Stimulated activated naive B cell treated with anti-CD40 and anti-IgM and Interleukin-4, amounts not matched to agents 10 μg/mL and 1 μg/mL and 100 μg/mL, for 72 hours (primary cell): ENCODE measurements around the gene HTT-AS.

ENCODE experiments used
- ATAC-seq, 2 donors: fragments of 150-1000 bp; cut with Tn5 transposase; replicated peaks; 2 replicates each; pipeline ENCODE4 v1.10.0; 2021; ENCODE audit warnings: moderate library complexity in 1 of 2
- DNase-seq: peaks from one replicate; pipeline ENCODE4 v3.0.0; 2021
- H3K27ac Mint-ChIP-seq: one replicate; pipeline ENCODE4 v1.8.0; 2022; ENCODE audit warnings: mild to moderate bottlenecking, mixed read lengths
- H3K27me3 Mint-ChIP-seq, 2 donors: one replicate each; pipeline ENCODE4 v1.8.0; 2022; ENCODE audit warnings: mixed read lengths in 2 of 2
- H3K36me3 Mint-ChIP-seq, 2 donors: one replicate each; pipeline ENCODE4 v1.8.0; 2022; ENCODE audit warnings: mixed read lengths in 2 of 2, mild to moderate bottlenecking in 1 of 2
- H3K4me1 Mint-ChIP-seq, 2 donors: one replicate each; pipeline ENCODE4 v1.8.0; 2022; ENCODE audit warnings: mixed read lengths in 2 of 2, mild to moderate bottlenecking in 1 of 2
- H3K4me3 Mint-ChIP-seq, 2 donors: one replicate each; pipeline ENCODE4 v1.8.0; 2022; ENCODE audit warnings: mild to moderate bottlenecking in 2 of 2, mixed read lengths in 2 of 2, moderate library complexity in 1 of 2
- H3K9me3 Mint-ChIP-seq, 2 donors: one replicate each; pipeline ENCODE4 v1.8.0; 2022; ENCODE audit warnings: mixed read lengths in 2 of 2, mild to moderate bottlenecking in 1 of 2

The HTT-AS gene

DNA sequence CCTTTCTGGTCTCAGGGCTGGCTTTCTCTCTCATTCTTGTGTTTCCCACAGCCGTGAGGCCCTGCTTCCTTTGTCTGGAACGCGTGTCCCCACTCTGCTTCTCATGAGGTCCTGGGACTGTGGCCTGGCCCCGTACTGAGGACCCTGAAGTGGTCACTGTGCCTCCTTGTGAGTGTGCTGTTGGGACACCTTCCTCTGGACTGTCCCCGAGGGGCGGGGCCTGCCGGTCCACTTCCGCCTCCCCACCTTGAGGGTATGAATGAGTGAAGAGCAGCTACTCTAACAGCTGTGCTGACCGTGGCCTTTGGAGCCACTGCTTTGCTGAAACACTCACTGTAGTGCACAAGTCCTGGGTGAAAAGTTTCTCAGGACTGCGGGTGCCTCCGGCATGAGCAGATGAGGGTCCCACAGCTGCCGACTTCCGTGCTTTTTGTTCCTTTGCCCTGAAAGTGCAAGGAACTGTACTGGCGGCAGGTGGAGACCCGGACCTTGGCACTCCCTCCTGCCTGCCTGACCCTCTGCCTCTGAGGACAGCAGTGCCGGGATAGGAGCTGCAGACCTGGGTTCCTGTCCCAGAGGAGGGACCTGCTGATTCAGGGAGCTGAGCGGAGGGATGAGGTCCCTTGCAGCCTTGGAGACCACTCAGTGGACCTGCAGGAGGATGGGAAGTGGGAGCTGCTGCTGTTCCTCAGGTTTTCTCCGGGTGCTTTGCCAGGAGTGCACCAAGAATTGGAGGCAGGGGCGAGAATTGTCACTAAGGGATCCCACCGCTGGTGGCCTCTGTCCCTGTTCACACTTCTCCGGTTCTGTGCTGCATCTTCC, 38.0 kb downstream of the HTT-AS start:
- ATAC-seq (no peak), DNase-seq (no peak)
- Mint-ChIP-seq H3K27me3 (no peaks in the 10 kb centered on the region), H3K4me3 (no peak overlapping the region), H3K27ac (no peak overlapping the region), H3K9me3 (no peaks in the 10 kb centered on the region), H3K36me3 (peaks cover 0 to 1% of the 10 kb centered on the region in 2 donors), H3K4me1 (peaks cover 21 to 44% of the 10 kb centered on the region in 2 donors)

DNA sequence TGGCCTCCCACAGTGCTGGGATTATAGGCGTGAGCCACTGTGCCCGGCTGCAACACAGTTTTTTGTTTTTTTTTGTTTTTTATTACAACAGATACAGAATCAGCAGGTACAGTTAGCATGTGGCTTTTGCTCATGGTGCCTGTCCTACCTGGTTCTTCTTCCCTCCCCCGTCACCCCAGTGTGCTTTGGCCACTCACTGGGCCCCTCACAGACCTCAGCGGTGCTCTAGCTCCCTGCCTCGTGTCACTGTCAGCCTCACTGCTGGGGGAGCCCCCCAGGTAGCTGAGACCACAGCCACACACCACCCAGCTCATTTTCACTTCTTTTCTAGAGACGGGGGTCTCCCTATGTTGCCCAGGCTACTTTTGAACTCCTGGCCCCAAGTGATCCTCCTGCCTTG, 38.7 kb downstream of the HTT-AS start:
- Mint-ChIP-seq H3K36me3 (no peaks in the 10 kb centered on the region), H3K4me1 (peaks cover 19 to 39% of the 10 kb centered on the region in 2 donors), H3K9me3 (no peaks in the 10 kb centered on the region), H3K27ac (no peak overlapping the region), H3K4me3 (no peak overlapping the region), H3K27me3 (no peaks in the 10 kb centered on the region)
- ATAC-seq (no peak), DNase-seq (no peak)

DNA sequence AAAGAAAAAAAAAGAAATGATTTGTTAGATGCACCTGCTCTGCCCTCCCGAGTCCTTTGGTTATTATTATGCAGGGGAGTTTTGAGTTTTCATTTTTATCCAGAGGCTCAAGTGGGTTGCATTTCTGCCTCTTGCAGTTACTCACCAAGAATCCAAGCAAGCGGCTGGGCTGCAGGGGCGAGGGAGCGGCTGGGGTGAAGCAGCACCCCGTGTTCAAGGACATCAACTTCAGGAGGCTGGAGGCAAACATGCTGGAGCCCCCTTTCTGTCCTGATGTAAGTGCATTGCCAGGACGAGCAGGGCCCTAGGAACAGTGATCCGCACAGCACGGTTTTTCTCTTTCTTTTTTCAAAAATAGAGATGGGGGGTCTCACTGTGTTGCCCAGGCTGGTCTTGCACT, 39.1 kb downstream of the HTT-AS start:
- DNase-seq (no peak), ATAC-seq (no peak)
- Mint-ChIP-seq H3K36me3 (no peaks in the 10 kb centered on the region), H3K4me1 (peaks cover 16 to 34% of the 10 kb centered on the region in 2 donors), H3K4me3 (no peak overlapping the region), H3K27ac (no peak overlapping the region), H3K27me3 (no peaks in the 10 kb centered on the region), H3K9me3 (no peaks in the 10 kb centered on the region)

DNA sequence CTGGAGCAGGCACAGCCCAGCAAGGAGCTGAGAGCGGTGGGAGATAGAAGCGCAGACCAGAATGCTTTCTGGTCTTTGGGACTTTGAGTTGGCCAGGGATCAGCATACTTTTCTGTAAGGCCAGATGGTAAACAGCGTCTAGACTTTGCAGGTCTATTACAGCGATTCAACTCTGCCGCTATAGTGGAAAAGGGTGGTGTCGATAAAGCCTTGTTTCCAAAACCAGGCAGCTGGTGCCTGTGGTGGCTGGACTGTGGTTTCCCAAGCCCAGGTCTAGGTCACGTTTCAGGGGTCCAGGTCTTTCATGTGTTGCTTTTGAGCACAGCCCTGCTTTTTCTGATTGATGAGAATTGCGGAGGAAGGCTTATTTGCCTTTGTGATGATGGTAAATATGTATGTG, 40.1 kb downstream of the HTT-AS start:
- Mint-ChIP-seq H3K27ac (no peak overlapping the region), H3K36me3 (no peaks in the 10 kb centered on the region), H3K4me3 (no peak overlapping the region), H3K27me3 (no peaks in the 10 kb centered on the region), H3K9me3 (no peaks in the 10 kb centered on the region), H3K4me1 (peaks cover 16 to 28% of the 10 kb centered on the region in 2 donors)
- no peak for ATAC-seq
- DNase-seq: no peak

DNA sequence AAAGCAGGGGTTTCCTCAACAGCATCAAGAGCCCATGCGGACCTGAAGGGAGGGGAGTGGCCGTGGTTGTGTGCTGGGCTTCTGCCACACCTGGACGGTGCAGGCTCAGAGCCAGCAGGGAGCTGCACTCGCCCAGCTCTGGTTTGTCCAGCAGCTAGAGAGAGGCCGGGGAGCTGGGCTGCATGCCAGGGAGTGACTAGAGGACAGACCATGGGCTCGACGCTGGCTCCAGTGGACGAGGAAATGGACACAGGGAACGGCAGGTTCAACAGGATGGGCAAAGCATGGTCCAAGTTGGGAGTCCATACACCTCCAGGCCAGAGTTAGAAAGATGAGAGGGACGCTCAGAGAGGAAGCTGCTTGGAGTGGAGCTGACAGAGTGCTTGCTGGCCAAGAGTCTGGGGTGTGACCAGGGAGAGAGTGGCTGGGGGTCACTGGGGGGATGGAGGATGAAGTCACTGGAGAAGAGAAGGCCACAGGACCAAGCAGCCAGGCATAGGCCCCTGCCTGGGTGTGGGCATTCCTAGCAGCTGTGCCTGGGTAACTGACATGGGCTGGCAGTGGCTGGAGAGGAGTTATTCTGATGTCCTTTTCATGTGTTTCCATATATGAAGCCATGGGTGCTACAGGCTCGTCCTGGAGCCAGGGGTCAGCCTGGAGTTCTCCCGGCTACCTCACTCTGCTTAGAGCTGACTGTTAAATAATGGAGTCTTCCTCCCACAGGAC, 42.8 kb downstream of the HTT-AS start:
- Mint-ChIP-seq H3K9me3 (no peaks in the 10 kb centered on the region), H3K4me3 (no peak overlapping the region), H3K27me3 (no peaks in the 10 kb centered on the region), H3K36me3 (no peaks in the 10 kb centered on the region), H3K4me1 (peaks cover 5 to 7% of the 10 kb centered on the region in 2 donors), H3K27ac (no peak overlapping the region)
- ATAC-seq: no peak
- DNase-seq: no peak

DNA sequence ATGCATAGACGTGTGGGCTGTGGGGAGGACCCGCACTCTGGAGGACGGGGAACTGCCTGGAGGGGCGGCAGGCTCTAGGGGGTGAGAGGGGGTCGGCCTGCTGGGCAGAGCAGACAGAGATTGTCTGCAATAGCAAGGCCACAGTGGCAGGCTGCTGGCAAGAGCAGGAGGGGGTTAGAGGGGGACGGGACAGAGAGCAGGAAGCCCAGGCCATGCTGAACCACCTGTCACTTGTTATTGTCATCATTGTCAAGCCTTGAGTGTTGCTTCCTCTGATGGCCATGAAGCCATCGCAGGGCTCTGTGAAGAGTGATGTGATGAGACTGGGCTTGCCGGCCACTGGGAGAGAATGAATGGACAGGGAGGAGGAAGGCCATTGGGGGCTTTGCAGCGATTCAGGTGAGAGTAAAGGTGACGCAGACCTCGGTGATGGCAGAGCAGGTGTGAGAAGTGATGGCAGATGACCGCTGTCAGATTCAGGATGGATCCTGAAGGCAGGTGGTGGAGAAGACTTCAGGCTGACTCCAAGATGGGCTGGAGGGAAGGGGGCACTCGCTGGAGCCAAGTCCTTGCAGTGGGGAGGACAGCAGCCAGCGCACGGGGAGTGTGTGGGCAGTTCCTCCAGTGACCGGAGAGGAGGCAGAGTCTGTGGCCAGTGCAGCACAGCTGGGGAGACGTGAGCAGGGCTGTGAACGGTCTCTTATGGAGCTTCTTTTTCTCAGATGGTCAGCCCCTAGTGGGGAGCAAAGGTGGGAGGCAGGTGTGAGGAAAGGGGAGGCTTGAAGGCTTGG, 43.6 kb downstream of the HTT-AS start:
- H3K9me3 Mint-ChIP-seq: no peaks in the 10 kb centered on the region
- ATAC-seq (no peak), DNase-seq (no peak)
- no peak overlapping the region for H3K27ac Mint-ChIP-seq
- H3K36me3 Mint-ChIP-seq: no peaks in the 10 kb centered on the region
- H3K4me3 Mint-ChIP-seq: no peak overlapping the region
- peaks cover 5 to 7% of the 10 kb centered on the region in 2 donors for H3K4me1 Mint-ChIP-seq
- no peaks in the 10 kb centered on the region for H3K27me3 Mint-ChIP-seq

DNA sequence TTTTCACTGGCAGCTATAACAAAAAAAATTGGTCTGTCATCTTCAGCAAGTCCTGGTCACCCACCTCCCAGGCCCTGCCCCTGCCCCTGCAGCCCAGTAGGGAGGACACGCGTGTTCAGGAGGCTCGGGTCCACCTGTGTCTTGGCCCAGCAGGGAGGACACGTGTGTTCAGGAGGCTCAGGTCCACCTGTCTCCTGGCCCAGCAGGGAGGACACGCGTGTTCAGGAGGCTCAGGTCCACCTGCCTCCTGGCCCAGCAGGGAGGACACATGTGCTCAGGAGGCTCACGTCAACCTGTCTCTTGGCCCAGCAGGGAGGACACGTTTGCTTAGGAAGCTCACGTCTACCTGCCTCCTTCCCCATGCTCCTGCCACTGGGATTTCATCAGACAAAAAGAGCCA, 44.9 kb downstream of the HTT-AS start:
- no peaks in the 10 kb centered on the region for H3K27me3 Mint-ChIP-seq
- no peak overlapping the region for H3K4me3 Mint-ChIP-seq
- no peak for DNase-seq
- H3K4me1 Mint-ChIP-seq: peaks cover 5 to 7% of the 10 kb centered on the region in 2 donors
- H3K27ac Mint-ChIP-seq: no peak overlapping the region
- no peak for ATAC-seq
- no peaks in the 10 kb centered on the region for H3K36me3 Mint-ChIP-seq
- H3K9me3 Mint-ChIP-seq: no peaks in the 10 kb centered on the region

DNA sequence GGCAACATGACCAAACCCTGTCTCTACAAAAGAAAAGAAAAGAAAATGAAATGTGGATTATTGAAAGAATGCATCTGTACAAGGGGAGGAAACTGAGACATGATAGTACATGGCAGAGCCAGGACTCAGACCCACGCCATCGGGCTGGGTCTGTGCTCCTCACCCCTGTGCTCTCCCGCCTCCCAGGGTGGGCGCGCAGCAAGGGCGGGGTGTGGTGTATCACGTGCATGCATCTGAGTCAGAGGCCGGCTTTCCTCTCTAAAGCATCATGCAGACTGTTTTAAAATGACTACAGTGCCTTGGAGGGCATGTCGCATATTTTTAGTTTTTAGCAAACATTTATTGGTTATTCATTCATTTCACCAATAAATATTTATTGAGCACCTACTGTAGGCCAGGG, 47.8 kb downstream of the HTT-AS start:
- no peaks in the 10 kb centered on the region for H3K4me1 Mint-ChIP-seq
- H3K27me3 Mint-ChIP-seq: peaks cover 0 to 15% of the 10 kb centered on the region in 2 donors
- H3K36me3 Mint-ChIP-seq: peaks cover 4 to 6% of the 10 kb centered on the region in 2 donors
- H3K9me3 Mint-ChIP-seq: peaks cover 11 to 14% of the 10 kb centered on the region in 2 donors
- no peak overlapping the region for H3K4me3 Mint-ChIP-seq
- no peak for DNase-seq
- H3K27ac Mint-ChIP-seq: no peak overlapping the region
- no peak for ATAC-seq

DNA sequence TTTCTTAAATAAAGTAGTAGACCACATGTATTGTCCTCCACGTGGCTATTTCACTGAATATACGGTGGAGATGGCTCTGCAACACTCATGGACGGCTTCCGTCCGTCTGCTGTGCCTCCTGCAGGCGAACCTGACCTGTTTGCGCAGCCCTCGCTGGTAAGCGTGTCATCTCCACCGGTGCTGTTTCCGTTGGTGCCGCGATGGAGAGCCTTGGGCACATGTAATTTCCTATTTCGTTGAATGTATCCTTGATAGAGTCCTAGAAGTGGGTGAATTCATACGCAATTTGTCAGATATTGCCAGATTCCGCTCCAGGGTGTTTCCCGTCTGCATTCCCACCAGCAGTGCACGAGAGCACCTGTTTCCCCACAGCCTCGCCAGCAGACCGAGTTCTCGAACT, 48.5 kb downstream of the HTT-AS start:
- peaks cover 11 to 14% of the 10 kb centered on the region in 2 donors for H3K9me3 Mint-ChIP-seq
- no peak overlapping the region for H3K27ac Mint-ChIP-seq
- no peak for DNase-seq
- no peak overlapping the region for H3K4me3 Mint-ChIP-seq
- H3K27me3 Mint-ChIP-seq: peaks cover 0 to 15% of the 10 kb centered on the region in 2 donors
- no peaks in the 10 kb centered on the region for H3K4me1 Mint-ChIP-seq
- ATAC-seq: no peak
- H3K36me3 Mint-ChIP-seq: peaks cover 4 to 6% of the 10 kb centered on the region in 2 donors

DNA sequence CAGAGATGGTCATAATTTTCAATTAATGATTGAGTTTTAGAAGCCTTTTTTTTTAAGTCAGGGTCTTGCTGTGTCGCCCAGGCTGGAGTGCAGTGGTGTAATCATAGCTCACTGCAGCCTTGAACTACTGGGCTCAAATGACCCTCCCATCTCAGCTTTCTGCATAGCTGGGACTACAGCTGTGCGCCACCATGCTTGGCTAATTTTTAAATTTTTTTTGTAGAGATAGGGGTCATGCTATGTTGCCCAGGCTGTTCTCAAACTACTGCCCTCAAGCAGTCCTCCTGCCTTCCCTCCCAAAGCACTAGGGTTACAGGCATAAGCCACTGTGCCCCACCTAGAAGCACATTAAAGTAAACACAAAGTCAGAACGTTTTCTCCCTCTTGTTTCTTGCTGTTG, 51.7 kb downstream of the HTT-AS start:
- Mint-ChIP-seq H3K27me3 (peaks cover 0 to 15% of the 10 kb centered on the region in 2 donors), H3K4me1 (peaks cover 0 to 5% of the 10 kb centered on the region in 2 donors), H3K4me3 (no peak overlapping the region), H3K27ac (no peak overlapping the region), H3K9me3 (peaks cover 11 to 14% of the 10 kb centered on the region in 2 donors), H3K36me3 (peaks cover 4 to 6% of the 10 kb centered on the region in 2 donors)
- ATAC-seq: no peak
- DNase-seq: no peak

DNA sequence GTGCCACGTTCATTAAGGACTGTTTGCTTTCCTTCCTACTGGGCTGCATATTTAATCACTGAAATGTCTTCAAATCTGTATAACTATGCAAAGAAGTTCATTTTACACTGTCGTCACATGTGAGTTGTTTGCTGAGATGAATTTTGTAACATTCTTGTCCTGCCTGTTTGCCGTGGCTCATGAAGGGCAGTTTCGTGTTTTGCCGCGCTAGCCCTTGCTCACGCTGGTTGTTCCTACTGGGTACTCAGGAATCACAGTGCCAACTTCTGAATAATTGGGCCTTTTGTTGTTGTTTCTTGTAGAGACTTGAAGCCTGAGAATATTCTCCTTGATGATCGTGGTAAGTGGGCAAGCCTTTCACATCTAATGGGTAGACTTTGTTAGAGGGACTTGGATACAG, 52.2 kb downstream of the HTT-AS start:
- ATAC-seq (no peak), DNase-seq (no peak)
- Mint-ChIP-seq H3K4me1 (peaks cover 0 to 5% of the 10 kb centered on the region in 2 donors), H3K36me3 (peaks cover 4 to 6% of the 10 kb centered on the region in 2 donors), H3K4me3 (no peak overlapping the region), H3K9me3 (peaks cover 11 to 14% of the 10 kb centered on the region in 2 donors), H3K27ac (no peak overlapping the region), H3K27me3 (peaks cover 0 to 15% of the 10 kb centered on the region in 2 donors)

DNA sequence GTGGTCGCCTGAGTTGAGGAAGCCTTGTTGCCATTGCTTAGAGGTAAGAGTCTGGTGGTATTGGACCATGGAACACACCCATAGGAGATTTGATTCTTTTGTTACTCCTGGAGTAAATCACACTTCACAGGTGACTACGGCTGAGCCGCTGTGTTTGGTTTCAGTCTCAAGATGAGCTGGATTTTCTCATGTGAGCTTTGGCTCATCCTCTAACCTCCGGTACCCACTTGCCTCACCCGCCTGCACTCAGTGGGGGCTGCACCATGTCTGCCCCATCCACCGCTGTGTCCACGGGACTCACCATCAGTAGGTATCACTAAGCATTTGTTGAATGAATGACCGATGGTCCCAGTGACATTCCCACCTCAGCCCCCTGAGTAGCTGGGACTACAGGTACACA, 52.7 kb downstream of the HTT-AS start:
- ATAC-seq: no peak
- Mint-ChIP-seq H3K4me1 (peaks cover 0 to 5% of the 10 kb centered on the region in 2 donors), H3K36me3 (peaks cover 4 to 6% of the 10 kb centered on the region in 2 donors), H3K4me3 (no peak overlapping the region), H3K9me3 (peaks cover 11 to 14% of the 10 kb centered on the region in 2 donors), H3K27ac (no peak overlapping the region), H3K27me3 (peaks cover 0 to 15% of the 10 kb centered on the region in 2 donors)
- DNase-seq: no peak

DNA sequence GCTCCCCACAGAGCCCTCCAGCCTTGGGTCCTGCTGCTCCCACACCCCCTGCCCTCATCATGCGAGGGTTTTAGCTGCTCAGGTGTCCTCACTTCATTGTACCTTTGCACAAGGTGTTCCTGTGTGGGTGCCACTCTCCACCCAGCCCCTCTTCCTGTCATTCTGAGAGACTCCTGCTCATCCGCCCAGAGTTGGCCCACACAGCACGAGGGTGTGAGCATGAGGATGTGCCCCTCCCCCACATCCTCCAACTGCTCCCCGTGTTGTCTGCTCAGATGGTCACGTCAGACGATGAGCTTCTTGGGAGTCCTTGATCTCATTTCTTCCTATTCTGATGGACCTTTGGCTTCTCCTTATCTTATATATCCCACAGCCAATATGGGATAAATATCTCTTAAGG, 53.2 kb downstream of the HTT-AS start:
- no peak for DNase-seq
- Mint-ChIP-seq H3K9me3 (peaks cover 11 to 14% of the 10 kb centered on the region in 2 donors), H3K27me3 (peaks cover 0 to 15% of the 10 kb centered on the region in 2 donors), H3K4me3 (no peak overlapping the region), H3K36me3 (peaks cover 4 to 6% of the 10 kb centered on the region in 2 donors), H3K4me1 (peaks cover 0 to 5% of the 10 kb centered on the region in 2 donors), H3K27ac (no peak overlapping the region)
- no peak for ATAC-seq

DNA sequence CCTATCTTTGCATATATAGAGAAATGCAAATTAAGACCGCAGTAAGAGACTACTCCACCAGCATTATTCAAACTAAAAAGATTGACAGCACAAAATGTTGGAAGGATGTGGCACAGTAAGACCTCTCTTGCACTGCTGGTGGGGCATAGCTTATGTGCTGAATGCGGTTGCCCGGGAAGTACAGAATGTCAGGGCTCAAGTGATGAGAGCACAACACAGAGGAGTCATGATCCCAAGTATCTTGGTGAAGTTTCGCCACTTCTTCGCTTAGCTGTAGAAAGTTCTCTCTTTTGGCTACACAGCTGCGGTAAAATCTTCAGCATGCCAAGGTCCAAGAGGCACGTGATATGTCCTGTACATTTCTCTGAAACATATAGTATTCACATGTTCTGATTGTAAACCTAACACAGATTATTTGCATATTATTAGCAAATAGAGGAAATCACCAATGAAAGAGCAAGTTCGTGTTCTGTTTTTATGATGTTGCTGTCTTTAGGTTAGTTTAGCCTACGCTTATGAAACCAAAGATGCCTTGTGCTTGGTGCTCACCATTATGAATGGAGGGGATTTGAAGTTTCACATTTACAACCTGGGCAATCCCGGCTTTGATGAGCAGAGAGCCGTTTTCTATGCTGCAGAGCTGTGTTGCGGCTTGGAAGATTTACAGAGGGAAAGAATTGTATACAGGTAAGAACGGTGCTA, 55.0 kb downstream of the HTT-AS start:
- peaks cover 0 to 5% of the 10 kb centered on the region in 2 donors for H3K4me1 Mint-ChIP-seq
- peaks cover 0 to 14% of the 10 kb centered on the region in 2 donors for H3K27me3 Mint-ChIP-seq
- DNase-seq (no peak), ATAC-seq (peak in 1 of 2 donors; percentile 23)
- peaks cover 4 to 6% of the 10 kb centered on the region in 2 donors for H3K36me3 Mint-ChIP-seq
- H3K4me3 Mint-ChIP-seq: no peak overlapping the region
- H3K27ac Mint-ChIP-seq: no peak overlapping the region
- peaks cover 11 to 14% of the 10 kb centered on the region in 2 donors for H3K9me3 Mint-ChIP-seq
